PFSK-1 (cell line): ENCODE results near the gene MYBPH.

Source experiments
- FOXP2 ChIP-seq: optimal IDR thresholded peaks from 2 replicates; pipeline ENCODE3; 2011; ENCODE audit warnings: borderline replicate concordance, control low read depth, inconsistent platforms; ENCODE audit not compliant: insufficient read depth; ENCODE audit errors: extremely low read length, extremely low read depth
- POLR2AphosphoS5 ChIP-seq: IDR thresholded peaks from 2 replicates; pipeline ENCODE4 v1.6.1; 2012; ENCODE audit warnings: low read depth, mild to moderate bottlenecking, control low read depth, low read length, moderate library complexity
- SIN3A ChIP-seq: IDR thresholded peaks from 2 replicates; pipeline ENCODE4 v1.6.1; 2012; ENCODE audit warnings: mild to moderate bottlenecking, low read length, moderate library complexity, borderline replicate concordance; ENCODE audit not compliant: insufficient read depth
- TAF1 ChIP-seq: IDR thresholded peaks from 2 replicates; pipeline ENCODE4 v1.6.1; 2012; ENCODE audit warnings: low read length, control low read depth, borderline replicate concordance; ENCODE audit not compliant: insufficient read depth
- TF ChIP-seq, protein P1 (sequence below), 2 experiments: IDR thresholded peaks; 2 replicates each; pipeline versions ENCODE4 v1.6.1 to v1.8.0; 2011 to 2012; ENCODE audit warnings: low read depth in 2 of 2, low read length in 2 of 2, control low read depth in 1 of 2, inconsistent platforms in 1 of 2, mild to moderate bottlenecking in 1 of 2, moderate library complexity in 1 of 2; ENCODE audit not compliant: insufficient read depth in 1 of 2

Gene MYBPH

GRCh38 chr1:203186091-203186445 is 10.4 kb upstream of the MYBPH start:
- TF ChIP-seq FOXP2: no peak
- TF ChIP-seq SIN3A: no peak
- TF ChIP-seq TAF1: no peak
- TF ChIP-seq POLR2AphosphoS5: no peak
- TF ChIP-seq, protein P1, sequence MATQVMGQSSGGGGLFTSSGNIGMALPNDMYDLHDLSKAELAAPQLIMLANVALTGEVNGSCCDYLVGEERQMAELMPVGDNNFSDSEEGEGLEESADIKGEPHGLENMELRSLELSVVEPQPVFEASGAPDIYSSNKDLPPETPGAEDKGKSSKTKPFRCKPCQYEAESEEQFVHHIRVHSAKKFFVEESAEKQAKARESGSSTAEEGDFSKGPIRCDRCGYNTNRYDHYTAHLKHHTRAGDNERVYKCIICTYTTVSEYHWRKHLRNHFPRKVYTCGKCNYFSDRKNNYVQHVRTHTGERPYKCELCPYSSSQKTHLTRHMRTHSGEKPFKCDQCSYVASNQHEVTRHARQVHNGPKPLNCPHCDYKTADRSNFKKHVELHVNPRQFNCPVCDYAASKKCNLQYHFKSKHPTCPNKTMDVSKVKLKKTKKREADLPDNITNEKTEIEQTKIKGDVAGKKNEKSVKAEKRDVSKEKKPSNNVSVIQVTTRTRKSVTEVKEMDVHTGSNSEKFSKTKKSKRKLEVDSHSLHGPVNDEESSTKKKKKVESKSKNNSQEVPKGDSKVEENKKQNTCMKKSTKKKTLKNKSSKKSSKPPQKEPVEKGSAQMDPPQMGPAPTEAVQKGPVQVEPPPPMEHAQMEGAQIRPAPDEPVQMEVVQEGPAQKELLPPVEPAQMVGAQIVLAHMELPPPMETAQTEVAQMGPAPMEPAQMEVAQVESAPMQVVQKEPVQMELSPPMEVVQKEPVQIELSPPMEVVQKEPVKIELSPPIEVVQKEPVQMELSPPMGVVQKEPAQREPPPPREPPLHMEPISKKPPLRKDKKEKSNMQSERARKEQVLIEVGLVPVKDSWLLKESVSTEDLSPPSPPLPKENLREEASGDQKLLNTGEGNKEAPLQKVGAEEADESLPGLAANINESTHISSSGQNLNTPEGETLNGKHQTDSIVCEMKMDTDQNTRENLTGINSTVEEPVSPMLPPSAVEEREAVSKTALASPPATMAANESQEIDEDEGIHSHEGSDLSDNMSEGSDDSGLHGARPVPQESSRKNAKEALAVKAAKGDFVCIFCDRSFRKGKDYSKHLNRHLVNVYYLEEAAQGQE (IDR thresholded peaks at IDR 0.05; ENCODE audit: insufficient read depth in 1 of 2, low read depth in 2 of 2, low read length in 2 of 2): no peak

DNA sequence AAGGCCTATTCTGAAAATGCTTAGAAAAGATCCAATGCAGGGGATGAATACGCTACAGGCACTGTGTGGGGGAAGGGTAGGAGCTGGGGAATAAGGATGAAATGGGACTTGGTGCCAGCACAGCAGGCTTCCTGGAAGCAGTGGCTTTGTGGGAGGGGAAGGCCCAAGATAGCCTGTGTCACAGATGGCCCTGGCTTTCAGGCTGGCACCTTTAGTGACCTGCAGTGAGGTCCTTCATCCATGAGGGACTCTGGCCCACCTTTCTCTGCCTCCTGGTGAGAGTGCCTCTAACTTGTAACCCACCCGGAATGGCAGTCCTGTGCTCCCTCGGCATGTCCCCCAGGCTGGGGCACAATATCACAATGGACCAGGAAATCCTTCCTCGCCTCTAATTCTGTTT is 10.0 kb upstream of the MYBPH start:
- TF ChIP-seq TAF1 (no peak), SIN3A (no peak), POLR2AphosphoS5 (no peak), FOXP2 (no peak)
- TF ChIP-seq, protein P1 (IDR thresholded peaks at IDR 0.05; ENCODE audit: insufficient read depth in 1 of 2, low read depth in 2 of 2, low read length in 2 of 2): no peak

GRCh38 chr1:203185061-203185461 is 9.4 kb upstream of the MYBPH start:
- TF ChIP-seq TAF1 (no peak), SIN3A (no peak), FOXP2 (no peak), POLR2AphosphoS5 (no peak)
- TF ChIP-seq, protein P1 (IDR thresholded peaks at IDR 0.05; ENCODE audit: insufficient read depth in 1 of 2, low read depth in 2 of 2, low read length in 2 of 2): no peak

- TF ChIP-seq FOXP2: no peak
- TF ChIP-seq TAF1: no peak
- TF ChIP-seq, protein P1 (IDR thresholded peaks at IDR 0.05; ENCODE audit: insufficient read depth in 1 of 2, low read depth in 2 of 2, low read length in 2 of 2): no peak
- TF ChIP-seq SIN3A: no peak
Observed at GRCh38 chr1:203184467-203184866, 8.8 kb upstream of the MYBPH start.

GRCh38 chr1:203183828-203184227 is 8.2 kb upstream of the MYBPH start:
- no peak for TF ChIP-seq FOXP2
- no peak for TF ChIP-seq TAF1
- no peak for TF ChIP-seq POLR2AphosphoS5
- no peak for TF ChIP-seq SIN3A
- TF ChIP-seq, protein P1 (IDR thresholded peaks at IDR 0.05; ENCODE audit: insufficient read depth in 1 of 2, low read depth in 2 of 2, low read length in 2 of 2): no peak
